A549 (cell line): Measurements from ENCODE around the gene TBX5. TPM values are rescaled to one million over a fixed set of nuclear protein-coding genes. Genes with fewer than 3 reads are reported as not detected.

Experiments
- ATAC-seq, 2 experiments: fragments of 200-7000 bp in 1 of 2; fragments of >200 bp in 1 of 2; cut with Nextera tagmentation in 1 of 2; cut with Tn5 transposase in 1 of 2; 3 replicates each; pipeline versions ENCODE4 v1.8.0 to v1.9.1; 2018 to 2020; ENCODE audit warnings: mild to moderate bottlenecking in 1 of 2, moderate library complexity in 1 of 2
- CTCF ChIA-PET: fragments of 300-600 bp; sonication (Branson Sonifier 250); formaldehyde crosslinking; extraction: SDS; loops from one replicate; lab custom pipeline; 2021; ENCODE audit warnings: antibody characterized with exemption, inconsistent platforms; lab: Yijun Ruan, JAX
- POLR2A ChIA-PET: fragments of 350-600 bp; formaldehyde crosslinking; extraction: SDS; loops from one replicate; lab custom pipeline; 2021; ENCODE audit warnings: antibody characterized with exemption, inconsistent platforms; lab: Yijun Ruan, JAX
- DNase-seq, 2 experiments: peaks; one replicate each; pipeline versions ENCODE4 v3.0.0 to v3.0.0-alpha.2; 2011 to 2016; ENCODE audit warnings: low read depth in 1 of 2, low spot score in 1 of 2
- FAIRE-seq: peaks from 2 replicates; lab custom pipeline; 2011; peaks lifted over from hg19 to GRCh38; lab: Jason Lieb, UNC
- H3K27ac ChIP-seq, 2 experiments: fragments of >200 bp; sonication (Bioruptor Twin); formaldehyde crosslinking; 3 replicates each; pipeline ENCODE4 v1.5.1; 2016 to 2017
- H3K4me1 ChIP-seq: fragments of >200 bp; sonication (Bioruptor Twin); formaldehyde crosslinking; 3 replicates; pipeline ENCODE4 v1.6.1; 2016
- H3K4me2 ChIP-seq: fragments of >200 bp; sonication (Bioruptor Twin); formaldehyde crosslinking; 3 replicates; pipeline ENCODE4 v1.6.1; 2016
- H3K4me3 ChIP-seq: fragments of >200 bp; sonication (Bioruptor Twin); formaldehyde crosslinking; 3 replicates; pipeline ENCODE4 v1.5.1; 2016
- H3K9me3 ChIP-seq: fragments of >200 bp; sonication (Bioruptor Twin); formaldehyde crosslinking; 3 replicates; pipeline ENCODE4 v1.6.1; 2016
- BHLHE40 ChIP-seq: IDR thresholded peaks from 2 replicates; pipeline ENCODE4 v1.6.1; 2012; ENCODE audit warnings: low read depth, low read length, inconsistent platforms
- CHD2 ChIP-seq: fragments of 150-350 bp; IDR thresholded peaks from 2 replicates; pipeline ENCODE4 v1.6.1; 2014; ENCODE audit warnings: low read length; ENCODE audit not compliant: partially characterized antibody
- EHMT2 ChIP-seq: fragments of 200-600 bp; sonication (generic); IDR thresholded peaks from 2 replicates; pipeline ENCODE4 v1.6.1; 2016; ENCODE audit warnings: antibody characterized with exemption, low read depth, mild to moderate bottlenecking, moderate library complexity
- EP300 ChIP-seq, 2 experiments: fragments of >200 bp; sonication (Bioruptor Twin); formaldehyde crosslinking; IDR thresholded peaks; 2 replicates in 1 of 2; 3 replicates in 1 of 2; pipeline ENCODE4 v1.6.1; 2016 to 2017
- ESRRA ChIP-seq: fragments of 150-350 bp; IDR thresholded peaks from 2 replicates; pipeline ENCODE4 v1.6.1; 2014; ENCODE audit warnings: mild to moderate bottlenecking, low read length, borderline replicate concordance
- FOXS1 ChIP-seq: fragments of 250-450 bp; sonication (Bioruptor Pico); IDR thresholded peaks from 2 replicates; pipeline ENCODE4 v1.5.0; 2020; ENCODE audit warnings: mild to moderate bottlenecking, moderate library complexity
- GATA3 ChIP-seq: IDR thresholded peaks from 2 replicates; pipeline ENCODE4 v1.6.1; 2012; ENCODE audit warnings: borderline replicate concordance
- HOXB5 ChIP-seq: fragments of 250-450 bp; sonication (Bioruptor Pico); IDR thresholded peaks from 2 replicates; pipeline ENCODE4 v1.5.0; 2020; ENCODE audit warnings: mild to moderate bottlenecking, moderate library complexity
- JUN ChIP-seq, 2 experiments: fragments of >200 bp; sonication (Bioruptor Twin); formaldehyde crosslinking; IDR thresholded peaks; 2 replicates in 1 of 2; 3 replicates in 1 of 2; pipeline ENCODE4 v1.6.1; 2016 to 2017
- KDM1A ChIP-seq: fragments of 200-600 bp; sonication (generic); IDR thresholded peaks from 2 replicates; pipeline ENCODE4 v1.6.1; 2016; ENCODE audit warnings: low read depth, mild to moderate bottlenecking
- MYC ChIP-seq: IDR thresholded peaks from 2 replicates; pipeline ENCODE4 v1.6.1; 2012; ENCODE audit warnings: mild to moderate bottlenecking, inconsistent platforms, low read length, improper control_type of control experiment, borderline replicate concordance
- POLR2A ChIP-seq: IDR thresholded peaks from 2 replicates; pipeline ENCODE4 v1.6.1; 2012; ENCODE audit warnings: mild to moderate bottlenecking, low read length
- POLR2AphosphoS2 ChIP-seq: conservative IDR thresholded peaks from 2 replicates; pipeline ENCODE4 v1.6.1; 2012; ENCODE audit warnings: low read length, improper control_type of control experiment, inconsistent platforms
- RCOR1 ChIP-seq: fragments of 150-350 bp; IDR thresholded peaks from 2 replicates; pipeline ENCODE4 v1.6.1; 2014; ENCODE audit warnings: antibody characterized with exemption, low read length, low read depth
- RFX5 ChIP-seq: fragments of 450-650 bp; IDR thresholded peaks from 2 replicates; pipeline ENCODE4 v1.7.1; 2014; ENCODE audit warnings: antibody characterized with exemption, mild to moderate bottlenecking, moderate library complexity
- RNF2 ChIP-seq: fragments of 200-600 bp; sonication (generic); IDR thresholded peaks from 2 replicates; pipeline ENCODE4 v1.6.1; 2016; ENCODE audit warnings: low read depth, mild to moderate bottlenecking, antibody characterized with exemption, moderate library complexity, borderline replicate concordance
- ZFP36 ChIP-seq: fragments of 450-650 bp; IDR thresholded peaks from 2 replicates; pipeline ENCODE4 v1.6.1; 2014; ENCODE audit warnings: borderline replicate concordance; ENCODE audit not compliant: partially characterized antibody
- ZSCAN20 ChIP-seq: fragments of 250-450 bp; sonication (Bioruptor Pico); IDR thresholded peaks from 2 replicates; pipeline ENCODE4 v1.8.0; 2022; ENCODE audit warnings: mild to moderate bottlenecking, moderate library complexity
- WGBS: methylation state at CpG from one replicate; pipeline ENCODE4 v1.1.6; 2017; ENCODE audit errors: missing lambda C conversion rate; 5-methylcytosine and 5-hydroxymethylcytosine counted together
- polyA plus RNA-seq, 4 experiments: library from polyadenylated mRNA; depleted of rRNA in 3 of 4; stranded (reverse); fragments of >200 nt; fragmentation: RNase III in 1 of 4; extraction: RNeasy Plus Mini Kit Qiagen cat#74134 plus additional on column Dnase treatment in 1 of 4; gene quantifications; 2 replicates in 3 of 4; 3 replicates in 1 of 4; pipeline ENCODE4 v1.2.3, GENCODE V29; 2011 to 2017
- TF ChIP-seq, protein P1 (sequence below): fragments of >200 bp; sonication (Bioruptor Twin); formaldehyde crosslinking; IDR thresholded peaks from 2 replicates; pipeline ENCODE4 v1.6.1; 2016
- TF ChIP-seq, protein P2 (sequence below): fragments of 150-350 bp; IDR thresholded peaks from 2 replicates; pipeline ENCODE4 v1.6.1; 2014; ENCODE audit warnings: low read depth, mild to moderate bottlenecking, low read length

TBX5 gene
- polyA plus RNA-seq, 2 of the 4 experiments (the other 2 are of a cell fraction): not detected

DNA sequence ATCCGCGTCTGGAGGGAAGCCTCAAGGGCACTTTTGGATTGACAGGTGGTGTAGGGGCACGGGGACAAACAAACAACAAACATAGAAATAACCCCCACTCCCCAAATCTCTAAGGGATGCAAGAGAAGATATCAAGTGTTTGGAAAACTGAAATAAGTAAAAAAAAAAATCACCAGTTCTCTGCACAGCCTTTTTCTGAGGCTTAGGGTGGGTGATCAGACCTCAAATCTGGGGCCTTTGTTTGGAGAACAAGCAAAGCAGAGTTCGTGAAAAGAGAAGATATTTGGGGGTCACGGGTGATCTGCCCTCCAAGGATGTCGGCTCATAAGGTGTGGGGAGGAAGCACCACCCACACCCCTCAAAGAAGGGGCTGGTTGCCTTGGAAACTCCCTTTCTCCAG lies 10.7 kb downstream of the TBX5 start:
- WGBS: 7% methylated on average over 6 of the region's 6 CpGs
- ATAC-seq: no peak
- Histone ChIP-seq H3K4me3 (no peak overlapping the region), H3K27ac (no peak overlapping the region), H3K4me1 (no peaks in the 10 kb centered on the region), H3K9me3 (0 out of 3 replicates have a peak, but pooled peaks cover under 1% of the 10 kb centered on the region), H3K4me2 (no peak overlapping the region)
- TF ChIP-seq ESRRA: no peak
- TF ChIP-seq POLR2A: no peak
- TF ChIP-seq RCOR1: no peak
- no peak for TF ChIP-seq RFX5
- TF ChIP-seq, protein P1, sequence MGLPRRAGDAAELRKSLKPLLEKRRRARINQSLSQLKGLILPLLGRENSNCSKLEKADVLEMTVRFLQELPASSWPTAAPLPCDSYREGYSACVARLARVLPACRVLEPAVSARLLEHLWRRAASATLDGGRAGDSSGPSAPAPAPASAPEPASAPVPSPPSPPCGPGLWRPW: no peak
- TF ChIP-seq POLR2AphosphoS2: no peak
- ChIA-PET CTCF (no interaction called here), POLR2A (no interaction called here)
- no peak for FAIRE-seq
- DNase-seq: no peak

GRCh38 chr12:114393569-114393968 lies 12.4 kb downstream of the TBX5 start:
- CTCF ChIA-PET: interaction anchor here (1.0 kb wide), 1 partner anchor 8 kb away, joined by 3 read pairs; no protein-coding TSS in a partner anchor
- ATAC-seq (no peak), FAIRE-seq (no peak), DNase-seq (no peak)
- Histone ChIP-seq H3K9me3 (0 out of 3 replicates have a peak, but pooled peaks cover 2% of the 10 kb centered on the region), H3K4me2 (no peak overlapping the region), H3K4me3 (no peak overlapping the region), H3K27ac (no peak overlapping the region), H3K4me1 (no peaks in the 10 kb centered on the region)
- WGBS: 37% methylated on average over 4 of the region's 4 CpGs
- TF ChIP-seq KDM1A: no peak
- TF ChIP-seq GATA3: no peak
- no peak for TF ChIP-seq JUN (IDR thresholded peaks at IDR 0.05)
- TF ChIP-seq BHLHE40: no peak
- TF ChIP-seq RCOR1: no peak
- no peak for TF ChIP-seq HOXB5 (CRISPR knock-in tag)
- POLR2A ChIA-PET: no interaction called here

DNA sequence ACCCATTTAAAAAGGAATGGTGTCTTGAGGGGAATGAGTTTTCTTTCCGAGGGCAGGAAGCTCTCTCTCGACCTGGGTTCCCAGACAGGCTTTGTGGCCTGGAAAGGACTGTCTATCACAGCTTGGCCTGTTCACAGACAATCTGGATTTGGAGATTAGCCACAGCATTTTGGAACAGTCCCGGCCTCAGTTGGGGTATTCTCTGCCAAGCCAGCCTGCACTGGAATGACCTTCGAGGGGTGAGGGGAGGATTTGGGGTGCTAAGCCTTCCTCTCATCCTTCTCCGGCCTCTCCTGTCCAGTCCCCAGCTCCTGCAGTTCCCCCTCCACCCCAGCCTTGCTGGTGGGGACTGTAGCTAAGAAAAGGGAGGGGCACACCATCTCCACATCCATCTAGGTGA lies 13.0 kb downstream of the TBX5 start:
- no peak for ATAC-seq
- no peak for FAIRE-seq
- ChIA-PET POLR2A (no interaction called here), CTCF (no interaction called here)
- DNase-seq: no peak
- Histone ChIP-seq H3K27ac (no peak overlapping the region), H3K4me1 (no peaks in the 10 kb centered on the region), H3K4me2 (no peak overlapping the region), H3K9me3 (0 out of 3 replicates have a peak, but pooled peaks cover 2% of the 10 kb centered on the region), H3K4me3 (no peak overlapping the region)
- TF ChIP-seq POLR2A: no peak
- TF ChIP-seq HOXB5 (CRISPR knock-in tag): no peak
- no peak for TF ChIP-seq FOXS1 (CRISPR knock-in tag)
- TF ChIP-seq RNF2: no peak
- no peak for TF ChIP-seq EHMT2
- 9% methylated on average over 5 of the region's 5 CpGs for WGBS

- no peak for FAIRE-seq
- Histone ChIP-seq H3K27ac (no peak overlapping the region), H3K4me3 (no peak overlapping the region)
- CTCF ChIA-PET: interaction anchor here (0.8 kb wide), 1 partner anchor 224 kb away, joined by 3 read pairs; no protein-coding TSS in a partner anchor
- TF ChIP-seq RFX5 (no peak), EP300 (IDR thresholded peaks at IDR 0.05) (no peak), ZSCAN20 (CRISPR knock-in tag) (no peak), ZFP36 (no peak), MYC (no peak), CHD2 (no peak)
- TF ChIP-seq, protein P1: no peak
- TF ChIP-seq, protein P2, sequence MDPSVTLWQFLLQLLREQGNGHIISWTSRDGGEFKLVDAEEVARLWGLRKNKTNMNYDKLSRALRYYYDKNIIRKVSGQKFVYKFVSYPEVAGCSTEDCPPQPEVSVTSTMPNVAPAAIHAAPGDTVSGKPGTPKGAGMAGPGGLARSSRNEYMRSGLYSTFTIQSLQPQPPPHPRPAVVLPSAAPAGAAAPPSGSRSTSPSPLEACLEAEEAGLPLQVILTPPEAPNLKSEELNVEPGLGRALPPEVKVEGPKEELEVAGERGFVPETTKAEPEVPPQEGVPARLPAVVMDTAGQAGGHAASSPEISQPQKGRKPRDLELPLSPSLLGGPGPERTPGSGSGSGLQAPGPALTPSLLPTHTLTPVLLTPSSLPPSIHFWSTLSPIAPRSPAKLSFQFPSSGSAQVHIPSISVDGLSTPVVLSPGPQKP: no peak
- TF ChIP-seq, all 56 proteins: peak for 0
- POLR2A ChIA-PET: no interaction called here
- 4% methylated on average over 4 of the region's 4 CpGs for WGBS
- ATAC-seq (no peak), DNase-seq (no peak)
- Histone ChIP-seq H3K4me2 (no peak overlapping the region), H3K4me1 (no peaks in the 10 kb centered on the region), H3K9me3 (0 out of 3 replicates have a peak, but pooled peaks cover 2% of the 10 kb centered on the region)
Measured at GRCh38 chr12:114391088-114391487, 14.9 kb downstream of the TBX5 start.
